ENCODE data around the gene FNBP1.
"Not testable (repeated sequence)": the region's sequence is repeated elsewhere in the genome, so short reads cannot be mapped to it uniquely, and the experiment has no call there.

FNBP1 gene

GRCh38 chr9:130022566-130023143 is 20.3 kb downstream of the FNBP1 start:
- no peak for DNase-seq (ENCODE audit: low read depth in 2 of 2, low spot score in 1 of 2)

- DNase-seq (ENCODE audit: low read depth in 2 of 2, low spot score in 1 of 2): not testable (repeated sequence)
Observed at GRCh38 chr9:130021842-130022241, 21.1 kb downstream of the FNBP1 start.

GRCh38 chr9:130021123-130021522 is 21.9 kb downstream of the FNBP1 start:
- DNase-seq (ENCODE audit: low read depth in 2 of 2, low spot score in 1 of 2): no peak

GRCh38 chr9:130020618-130021017 is 22.4 kb downstream of the FNBP1 start:
- no peak for DNase-seq (ENCODE audit: low read depth in 2 of 2, low spot score in 1 of 2)

- no peak for DNase-seq (ENCODE audit: low read depth in 2 of 2, low spot score in 1 of 2)
Observed at GRCh38 chr9:130018265-130018664, 24.7 kb downstream of the FNBP1 start.

GRCh38 chr9:130017510-130017909 is 25.5 kb downstream of the FNBP1 start:
- not testable (repeated sequence) for DNase-seq (ENCODE audit: low read depth in 2 of 2, low spot score in 1 of 2)

GRCh38 chr9:130017076-130017475 is 25.9 kb downstream of the FNBP1 start:
- no peak for DNase-seq (ENCODE audit: low read depth in 2 of 2, low spot score in 1 of 2)

- DNase-seq (ENCODE audit: low read depth in 2 of 2, low spot score in 1 of 2): no peak
Observed at GRCh38 chr9:130015353-130016019, 27.5 kb downstream of the FNBP1 start.

GRCh38 chr9:130013326-130013725 is 29.7 kb downstream of the FNBP1 start:
- no peak for DNase-seq (ENCODE audit: low read depth in 2 of 2, low spot score in 1 of 2)

GRCh38 chr9:130010151-130010988 is 32.6 kb downstream of the FNBP1 start:
- DNase-seq (ENCODE audit: low read depth in 2 of 2, low spot score in 1 of 2): no peak

- DNase-seq (ENCODE audit: low read depth in 2 of 2, low spot score in 1 of 2): not testable (repeated sequence)
Observed at GRCh38 chr9:130009546-130009945, 33.4 kb downstream of the FNBP1 start.

GRCh38 chr9:130008538-130008937 is 34.5 kb downstream of the FNBP1 start:
- no peak for DNase-seq (ENCODE audit: low read depth in 2 of 2, low spot score in 1 of 2)

GRCh38 chr9:130006952-130007351 is 36.0 kb downstream of the FNBP1 start:
- not testable (repeated sequence) for DNase-seq (ENCODE audit: low read depth in 2 of 2, low spot score in 1 of 2)

GRCh38 chr9:130003943-130004552 is 38.9 kb downstream of the FNBP1 start:
- DNase-seq (ENCODE audit: low read depth in 2 of 2, low spot score in 1 of 2): no peak

GRCh38 chr9:130002320-130002719 is 40.7 kb downstream of the FNBP1 start:
- DNase-seq (ENCODE audit: low read depth in 2 of 2, low spot score in 1 of 2): no peak

GRCh38 chr9:130001190-130001589 is 41.8 kb downstream of the FNBP1 start:
- no peak for DNase-seq (ENCODE audit: low read depth in 2 of 2, low spot score in 1 of 2)

GRCh38 chr9:129999141-129999510 is 43.9 kb downstream of the FNBP1 start:
- no peak for DNase-seq (ENCODE audit: low read depth in 2 of 2, low spot score in 1 of 2)

GRCh38 chr9:129998491-129999140 is 44.4 kb downstream of the FNBP1 start:
- DNase-seq (ENCODE audit: low read depth in 2 of 2, low spot score in 1 of 2): no peak

- DNase-seq (ENCODE audit: low read depth in 2 of 2, low spot score in 1 of 2): not testable (repeated sequence)
Observed at GRCh38 chr9:129997706-129998105, 45.3 kb downstream of the FNBP1 start.

GRCh38 chr9:129996161-129996830 is 46.7 kb downstream of the FNBP1 start:
- DNase-seq (ENCODE audit: low read depth in 2 of 2, low spot score in 1 of 2): no peak

Data from stimulated activated CD8-positive, alpha-beta memory T cell treated with anti-CD3 and anti-CD28 coated beads, Interleukin-4, amount 100 ng/mL, for 4 hours (primary cell).